Measurements from ENCODE around the gene SEL1L3. TPM values are rescaled to one million over a fixed set of nuclear protein-coding genes. Genes with fewer than 3 reads are reported as not detected.

Gene SEL1L3
- total RNA-seq, 1 donor: 54.3 TPM

- H3K27me3 ChIP-seq (ENCODE audit: insufficient read depth, low read length): no peaks in the 10 kb centered on the region
- no peaks in the 10 kb centered on the region for H3K9me3 ChIP-seq (ENCODE audit: low read depth, low read length)
- H3K4me1 ChIP-seq (ENCODE audit: insufficient read depth, low read length): no peaks in the 10 kb centered on the region
- no peak overlapping the region for H3K4me3 ChIP-seq (ENCODE audit: low read length)
Measured at GRCh38 chr4:25750874-25751273, 111.9 kb downstream of the SEL1L3 start.

GRCh38 chr4:25749150-25749794 lies 113.5 kb downstream of the SEL1L3 start:
- no peak overlapping the region for H3K4me3 ChIP-seq (ENCODE audit: low read length)
- H3K9me3 ChIP-seq (ENCODE audit: low read depth, low read length): no peaks in the 10 kb centered on the region
- H3K4me1 ChIP-seq (ENCODE audit: insufficient read depth, low read length): no peaks in the 10 kb centered on the region
- H3K27me3 ChIP-seq (ENCODE audit: insufficient read depth, low read length): no peaks in the 10 kb centered on the region

- Histone ChIP-seq H3K9me3 (ENCODE audit: low read depth, low read length) (no peaks in the 10 kb centered on the region), H3K27me3 (ENCODE audit: insufficient read depth, low read length) (no peaks in the 10 kb centered on the region), H3K4me1 (ENCODE audit: insufficient read depth, low read length) (no peaks in the 10 kb centered on the region), H3K4me3 (ENCODE audit: low read length) (no peak overlapping the region)
Measured at GRCh38 chr4:25743971-25744370, 118.8 kb downstream of the SEL1L3 start.

- H3K4me3 ChIP-seq (ENCODE audit: low read length): no peak overlapping the region
- H3K4me1 ChIP-seq (ENCODE audit: insufficient read depth, low read length): no peaks in the 10 kb centered on the region
- no peaks in the 10 kb centered on the region for H3K9me3 ChIP-seq (ENCODE audit: low read depth, low read length)
- no peaks in the 10 kb centered on the region for H3K27me3 ChIP-seq (ENCODE audit: insufficient read depth, low read length)
Measured at GRCh38 chr4:25729564-25729963, 133.2 kb downstream of the SEL1L3 start.

GRCh38 chr4:25728886-25729285 lies 133.9 kb downstream of the SEL1L3 start:
- Histone ChIP-seq H3K4me3 (ENCODE audit: low read length) (no peak overlapping the region), H3K9me3 (ENCODE audit: low read depth, low read length) (no peaks in the 10 kb centered on the region), H3K4me1 (ENCODE audit: insufficient read depth, low read length) (no peaks in the 10 kb centered on the region), H3K27me3 (ENCODE audit: insufficient read depth, low read length) (no peaks in the 10 kb centered on the region)

GRCh38 chr4:25727711-25728493 lies 134.9 kb downstream of the SEL1L3 start:
- H3K4me1 ChIP-seq (ENCODE audit: insufficient read depth, low read length): no peaks in the 10 kb centered on the region
- H3K4me3 ChIP-seq (ENCODE audit: low read length): no peak overlapping the region

GRCh38 chr4:25725870-25726269 lies 136.9 kb downstream of the SEL1L3 start:
- Histone ChIP-seq H3K4me1 (ENCODE audit: insufficient read depth, low read length) (no peaks in the 10 kb centered on the region), H3K4me3 (ENCODE audit: low read length) (no peak overlapping the region), H3K9me3 (ENCODE audit: low read depth, low read length) (no peaks in the 10 kb centered on the region)

More at GRCh38 chr4:25727711-25728493, 134.9 kb downstream of the SEL1L3 start:
- Histone ChIP-seq H3K27me3 (ENCODE audit: insufficient read depth, low read length) (no peaks in the 10 kb centered on the region), H3K9me3 (ENCODE audit: low read depth, low read length) (no peaks in the 10 kb centered on the region)

GRCh38 chr4:25723409-25723808 lies 139.4 kb downstream of the SEL1L3 start:
- Histone ChIP-seq H3K9me3 (ENCODE audit: low read depth, low read length) (no peaks in the 10 kb centered on the region), H3K4me1 (ENCODE audit: insufficient read depth, low read length) (no peaks in the 10 kb centered on the region), H3K4me3 (ENCODE audit: low read length) (no peak overlapping the region), H3K27me3 (ENCODE audit: insufficient read depth, low read length) (no peaks in the 10 kb centered on the region)

More at GRCh38 chr4:25725870-25726269, 136.9 kb downstream of the SEL1L3 start:
- H3K27me3 ChIP-seq (ENCODE audit: insufficient read depth, low read length): no peaks in the 10 kb centered on the region

- Histone ChIP-seq H3K4me1 (ENCODE audit: insufficient read depth, low read length) (no peaks in the 10 kb centered on the region), H3K9me3 (ENCODE audit: low read depth, low read length) (no peaks in the 10 kb centered on the region), H3K27me3 (ENCODE audit: insufficient read depth, low read length) (no peaks in the 10 kb centered on the region), H3K4me3 (ENCODE audit: low read length) (no peak overlapping the region)
Measured at GRCh38 chr4:25722964-25723363, 139.8 kb downstream of the SEL1L3 start.

GRCh38 chr4:25713812-25714211 lies 149.0 kb downstream of the SEL1L3 start:
- H3K27me3 ChIP-seq (ENCODE audit: insufficient read depth, low read length): no peaks in the 10 kb centered on the region
- H3K4me1 ChIP-seq (ENCODE audit: insufficient read depth, low read length): no peaks in the 10 kb centered on the region
- H3K9me3 ChIP-seq (ENCODE audit: low read depth, low read length): no peaks in the 10 kb centered on the region
- H3K4me3 ChIP-seq (ENCODE audit: low read length): no peak overlapping the region

GRCh38 chr4:25712611-25713010 lies 150.2 kb downstream of the SEL1L3 start:
- no peaks in the 10 kb centered on the region for H3K4me1 ChIP-seq (ENCODE audit: insufficient read depth, low read length)
- H3K4me3 ChIP-seq (ENCODE audit: low read length): no peak overlapping the region
- no peaks in the 10 kb centered on the region for H3K9me3 ChIP-seq (ENCODE audit: low read depth, low read length)
- no peaks in the 10 kb centered on the region for H3K27me3 ChIP-seq (ENCODE audit: insufficient read depth, low read length)

- Histone ChIP-seq H3K4me3 (ENCODE audit: low read length) (no peak overlapping the region), H3K9me3 (ENCODE audit: low read depth, low read length) (no peaks in the 10 kb centered on the region), H3K27me3 (ENCODE audit: insufficient read depth, low read length) (no peaks in the 10 kb centered on the region), H3K4me1 (ENCODE audit: insufficient read depth, low read length) (no peaks in the 10 kb centered on the region)
Measured at GRCh38 chr4:25710637-25711036, 152.2 kb downstream of the SEL1L3 start.

GRCh38 chr4:25704516-25704915 lies 158.3 kb downstream of the SEL1L3 start:
- Histone ChIP-seq H3K9me3 (ENCODE audit: low read depth, low read length) (no peaks in the 10 kb centered on the region), H3K4me3 (ENCODE audit: low read length) (no peak overlapping the region), H3K4me1 (ENCODE audit: insufficient read depth, low read length) (no peaks in the 10 kb centered on the region), H3K27me3 (ENCODE audit: insufficient read depth, low read length) (no peaks in the 10 kb centered on the region)

GRCh38 chr4:25703731-25704388 lies 158.9 kb downstream of the SEL1L3 start:
- Histone ChIP-seq H3K4me3 (ENCODE audit: low read length) (no peak overlapping the region), H3K4me1 (ENCODE audit: insufficient read depth, low read length) (no peaks in the 10 kb centered on the region), H3K9me3 (ENCODE audit: low read depth, low read length) (no peaks in the 10 kb centered on the region), H3K27me3 (ENCODE audit: insufficient read depth, low read length) (no peaks in the 10 kb centered on the region)

GRCh38 chr4:25702848-25703247 lies 159.9 kb downstream of the SEL1L3 start:
- no peaks in the 10 kb centered on the region for H3K4me1 ChIP-seq (ENCODE audit: insufficient read depth, low read length)
- H3K9me3 ChIP-seq (ENCODE audit: low read depth, low read length): no peaks in the 10 kb centered on the region
- H3K4me3 ChIP-seq (ENCODE audit: low read length): no peak overlapping the region
- H3K27me3 ChIP-seq (ENCODE audit: insufficient read depth, low read length): no peaks in the 10 kb centered on the region

Data from mononuclear cell (primary cell).